ENCODE results near the gene LSAMP. TPM values are rescaled to one million over a fixed set of nuclear protein-coding genes. Genes with fewer than 3 reads are reported as not detected.

Gene LSAMP
- total and polyA plus RNA-seq, 2 of the 8 experiments (the other 6 are each of a cell fraction or from before 2014, with no cell fraction given): 1.8 to 5.7 TPM

- TF ChIP-seq CHD7 (IDR thresholded peaks at IDR 0.05; ENCODE audit: insufficient replicate concordance, low read length) (no peak), SRF (IDR thresholded peaks at IDR 0.05; ENCODE audit: low read depth, low read length) (no peak), SP2 (IDR thresholded peaks at IDR 0.05; ENCODE audit: low read length) (no peak), CBX5 (IDR thresholded peaks at IDR 0.05; ENCODE audit: low read depth, low read length) (no peak), CEBPB (IDR thresholded peaks at IDR 0.05; ENCODE audit: low read depth, low read length) (no peak)
These were observed 5.1 kb downstream of the LSAMP start (continued) for GRCh38 chr3:116440196-116440595.

Data from H1 (cell line).